ENCODE data around the gene ZNF652. TPM values are rescaled to one million over a fixed set of nuclear protein-coding genes. Genes with fewer than 3 reads are reported as not detected.
"Not testable (repeated sequence)": the region's sequence is repeated elsewhere in the genome, so short reads cannot be mapped to it uniquely, and the experiment has no call there.

ZNF652 gene
- total RNA-seq, 2 donors from 2014 or later: 59.7 to 88.5 TPM

GRCh38 chr17:49285716-49286115 lies 76.3 kb downstream of the ZNF652 start:
- TF ChIP-seq POLR2A (IDR thresholded peaks at IDR 0.05): no peak
- TF ChIP-seq POLR2AphosphoS5 (IDR thresholded peaks at IDR 0.05): no peak
- TF ChIP-seq CTCF (IDR thresholded peaks at IDR 0.05): no peak
- 77% methylated on average over 6 of the region's 6 CpGs for WGBS
- intact Hi-C loops (cut with DNase I): no loop called here

GRCh38 chr17:49280918-49281317 lies 81.1 kb downstream of the ZNF652 start:
- 89% methylated on average over 4 of the region's 4 CpGs for WGBS
- no peaks in the 10 kb centered on the region for H3K27me3 ChIP-seq (replicated peaks; ENCODE audit: insufficient read depth)
- H3K36me3 ChIP-seq: no peaks in the 10 kb centered on the region
- no peaks in the 10 kb centered on the region for H3K9me3 ChIP-seq
- no peaks in the 10 kb centered on the region for H3K4me1 ChIP-seq (replicated peaks)
- no peak for TF ChIP-seq POLR2A (IDR thresholded peaks at IDR 0.05)
- TF ChIP-seq POLR2AphosphoS5 (IDR thresholded peaks at IDR 0.05): no peak
- TF ChIP-seq CTCF (IDR thresholded peaks at IDR 0.05): no peak
- no peak overlapping the region for H3K4me3 ChIP-seq
- no peak for DNase-seq (ENCODE audit: low spot score)
- H3K27ac ChIP-seq: no peak overlapping the region
- intact Hi-C loops (cut with DNase I): no loop called here

More at GRCh38 chr17:49285716-49286115, 76.3 kb downstream of the ZNF652 start:
- no peak for DNase-seq (ENCODE audit: low spot score)
- no peak overlapping the region for H3K27ac ChIP-seq
- no peaks in the 10 kb centered on the region for H3K36me3 ChIP-seq
- no peaks in the 10 kb centered on the region for H3K27me3 ChIP-seq (replicated peaks; ENCODE audit: insufficient read depth)
- no peaks in the 10 kb centered on the region for H3K4me1 ChIP-seq (replicated peaks)
- no peak overlapping the region for H3K4me3 ChIP-seq
- H3K9me3 ChIP-seq: no peaks in the 10 kb centered on the region

DNA sequence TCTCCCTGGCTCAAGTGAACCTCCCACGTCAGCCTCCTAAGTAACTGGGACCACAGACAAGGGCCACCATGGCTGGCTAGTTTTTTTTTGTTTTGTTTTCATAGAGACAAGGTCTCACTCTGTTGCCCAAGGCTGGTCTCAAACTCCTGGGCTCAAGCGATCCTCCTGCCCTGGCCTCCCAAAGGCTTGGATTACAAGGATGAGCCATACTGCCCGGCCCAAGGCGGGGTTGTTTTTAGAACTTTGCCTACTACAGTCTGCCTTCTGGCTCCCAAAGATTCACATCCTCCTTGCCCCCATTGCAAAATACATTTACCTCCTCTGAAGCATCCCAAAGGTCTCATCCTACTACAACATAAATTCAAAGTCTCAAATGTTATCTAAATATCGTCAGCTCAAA lies 82.0 kb downstream of the ZNF652 start:
- Histone ChIP-seq H3K27me3 (replicated peaks; ENCODE audit: insufficient read depth) (no peaks in the 10 kb centered on the region), H3K4me1 (replicated peaks) (no peaks in the 10 kb centered on the region), H3K9me3 (no peaks in the 10 kb centered on the region), H3K36me3 (no peaks in the 10 kb centered on the region), H3K4me3 (no peak overlapping the region), H3K27ac (no peak overlapping the region)
- no peak for TF ChIP-seq POLR2A (IDR thresholded peaks at IDR 0.05)
- WGBS: 90% methylated on average over 5 of the region's 5 CpGs
- intact Hi-C loops (cut with DNase I): no loop called here
- no peak for DNase-seq (ENCODE audit: low spot score)

DNA sequence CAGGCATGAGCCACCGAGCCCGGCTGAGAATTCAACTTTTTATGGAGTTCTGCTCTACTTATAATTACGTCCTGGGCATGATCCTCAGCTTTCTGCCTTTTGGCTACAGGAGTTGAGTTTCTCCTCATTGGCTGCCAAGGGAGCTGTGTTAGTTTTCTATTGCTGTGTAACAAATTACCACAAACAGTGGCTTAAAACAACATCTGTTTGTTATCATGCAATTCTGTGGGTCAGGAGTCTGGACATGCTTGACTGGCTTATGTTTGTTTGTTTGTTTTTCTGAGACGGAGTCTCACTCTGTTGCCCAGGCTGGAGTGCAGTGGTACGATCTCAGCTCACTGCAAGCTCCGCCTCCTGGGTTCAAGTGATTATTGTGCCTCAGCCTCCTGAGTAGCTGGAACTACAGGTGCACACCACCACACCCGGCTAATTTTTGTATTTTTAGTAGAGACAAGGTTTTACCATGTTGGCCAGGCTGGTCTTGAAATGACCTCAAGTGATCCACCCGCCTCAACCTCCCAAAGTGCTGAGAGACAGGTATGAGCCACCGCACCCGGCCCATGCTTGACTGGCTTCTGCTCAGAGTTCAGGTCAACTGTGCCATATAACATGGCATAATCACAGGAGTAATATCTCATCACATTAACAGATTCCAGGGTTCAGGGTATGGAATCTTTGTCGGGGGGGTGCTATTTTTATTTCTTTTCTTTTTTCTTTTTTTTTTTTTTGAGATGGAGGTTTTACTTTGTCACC lies 82.6 kb downstream of the ZNF652 start:
- H3K36me3 ChIP-seq; H3K9me3 ChIP-seq; H3K27ac ChIP-seq; DNase-seq (ENCODE audit: low spot score); H3K4me1 ChIP-seq (replicated peaks); H3K27me3 ChIP-seq (replicated peaks; ENCODE audit: insufficient read depth); H3K4me3 ChIP-seq; intact Hi-C loops (cut with DNase I): not testable (repeated sequence)
- 89% methylated on average over 11 of the region's 11 CpGs for WGBS

DNA sequence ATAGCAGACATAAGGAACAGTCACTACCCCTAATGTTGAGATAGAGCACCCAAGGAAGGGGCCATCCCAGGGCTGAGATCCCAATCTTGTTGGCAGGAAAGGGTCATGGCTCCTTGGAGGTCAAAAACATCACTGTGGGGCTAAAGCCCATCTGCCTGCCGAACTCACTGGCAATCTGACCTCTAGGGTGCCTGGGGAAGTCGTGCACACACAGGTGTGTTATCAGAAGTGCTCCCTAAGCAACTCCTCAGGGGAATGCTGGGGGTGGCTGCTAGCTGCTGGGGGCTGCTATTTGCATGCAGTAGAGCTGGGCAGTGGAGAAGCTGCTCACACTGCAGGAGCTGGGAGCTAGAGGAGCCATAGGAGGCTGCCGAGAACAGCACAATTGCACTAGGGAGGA lies 84.0 kb downstream of the ZNF652 start:
- no peaks in the 10 kb centered on the region for H3K4me1 ChIP-seq (replicated peaks)
- 53% methylated on average over 3 of the region's 3 CpGs for whole genome bisulfite sequencing

More for the DNA sequence above, 84.0 kb downstream of the ZNF652 start:
- TF ChIP-seq POLR2A (IDR thresholded peaks at IDR 0.05) (no peak), CTCF (IDR thresholded peaks at IDR 0.05) (no peak), POLR2AphosphoS5 (IDR thresholded peaks at IDR 0.05) (no peak)
- no peak overlapping the region for H3K27ac ChIP-seq
- no peaks in the 10 kb centered on the region for H3K9me3 ChIP-seq
- no peaks in the 10 kb centered on the region for H3K27me3 ChIP-seq (replicated peaks; ENCODE audit: insufficient read depth)
- no peaks in the 10 kb centered on the region for H3K36me3 ChIP-seq
- no peak overlapping the region for H3K4me3 ChIP-seq
- intact Hi-C loops (cut with DNase I): no loop called here
- DNase-seq (ENCODE audit: low spot score): no peak

All from prostate gland (tissue), 2 donors.